Measurements from ENCODE around the gene OR4E1.

Gene OR4E1

GRCh38 chr14:21672116-21672515, 1.5 kb downstream of the OR4E1 start:
- Histone ChIP-seq H3K4me3 (ENCODE audit: low read length, poor library complexity, severe bottlenecking) (no peak overlapping the region), H4K20me1 (ENCODE audit: insufficient read depth, low read length, poor library complexity, severe bottlenecking) (no peaks in the 10 kb centered on the region), H3K27me3 (ENCODE audit: insufficient read depth, low read length, poor library complexity, severe bottlenecking) (no peaks in the 10 kb centered on the region), H3K36me3 (ENCODE audit: insufficient read depth, low read length) (no peaks in the 10 kb centered on the region), H3K9me2 (replicated peaks; ENCODE audit: low read depth, low read length) (no peaks in the 10 kb centered on the region), H3K4me1 (ENCODE audit: insufficient read depth, low read length, poor library complexity, severe bottlenecking) (no peaks in the 10 kb centered on the region), H3K4me2 (ENCODE audit: low read depth, low read length, poor library complexity, severe bottlenecking) (no peak overlapping the region), H3K79me2 (ENCODE audit: insufficient read depth, low read length) (no peaks in the 10 kb centered on the region), H3K9me3 (ENCODE audit: insufficient read depth, low read depth, low read length) (peaks cover 5% of the 10 kb centered on the region; the same call in 1 of the 2 replicates), H3F3A (ENCODE audit: low read depth) (no peaks in the 10 kb centered on the region), H3K9ac (ENCODE audit: low read depth, low read length, poor library complexity, severe bottlenecking) (no peak overlapping the region), H2AFZ (ENCODE audit: low read length) (no peak overlapping the region)
- TF ChIP-seq, protein P1, sequence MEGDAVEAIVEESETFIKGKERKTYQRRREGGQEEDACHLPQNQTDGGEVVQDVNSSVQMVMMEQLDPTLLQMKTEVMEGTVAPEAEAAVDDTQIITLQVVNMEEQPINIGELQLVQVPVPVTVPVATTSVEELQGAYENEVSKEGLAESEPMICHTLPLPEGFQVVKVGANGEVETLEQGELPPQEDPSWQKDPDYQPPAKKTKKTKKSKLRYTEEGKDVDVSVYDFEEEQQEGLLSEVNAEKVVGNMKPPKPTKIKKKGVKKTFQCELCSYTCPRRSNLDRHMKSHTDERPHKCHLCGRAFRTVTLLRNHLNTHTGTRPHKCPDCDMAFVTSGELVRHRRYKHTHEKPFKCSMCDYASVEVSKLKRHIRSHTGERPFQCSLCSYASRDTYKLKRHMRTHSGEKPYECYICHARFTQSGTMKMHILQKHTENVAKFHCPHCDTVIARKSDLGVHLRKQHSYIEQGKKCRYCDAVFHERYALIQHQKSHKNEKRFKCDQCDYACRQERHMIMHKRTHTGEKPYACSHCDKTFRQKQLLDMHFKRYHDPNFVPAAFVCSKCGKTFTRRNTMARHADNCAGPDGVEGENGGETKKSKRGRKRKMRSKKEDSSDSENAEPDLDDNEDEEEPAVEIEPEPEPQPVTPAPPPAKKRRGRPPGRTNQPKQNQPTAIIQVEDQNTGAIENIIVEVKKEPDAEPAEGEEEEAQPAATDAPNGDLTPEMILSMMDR (conservative IDR thresholded peaks at IDR 0.05; ENCODE audit: low read length) = no peak
- no peak for TF ChIP-seq EZH2phosphoT487 (IDR thresholded peaks at IDR 0.05; ENCODE audit: borderline replicate concordance)

- TF ChIP-seq EZH2phosphoT487 (IDR thresholded peaks at IDR 0.05; ENCODE audit: borderline replicate concordance) = no peak
- TF ChIP-seq, protein P1 (conservative IDR thresholded peaks at IDR 0.05; ENCODE audit: low read length) = no peak
- H3K79me2 ChIP-seq (ENCODE audit: insufficient read depth, low read length) = no peaks in the 10 kb centered on the region
Measured at GRCh38 chr14:21671371-21671770, 2.2 kb downstream of the OR4E1 start.

DNA sequence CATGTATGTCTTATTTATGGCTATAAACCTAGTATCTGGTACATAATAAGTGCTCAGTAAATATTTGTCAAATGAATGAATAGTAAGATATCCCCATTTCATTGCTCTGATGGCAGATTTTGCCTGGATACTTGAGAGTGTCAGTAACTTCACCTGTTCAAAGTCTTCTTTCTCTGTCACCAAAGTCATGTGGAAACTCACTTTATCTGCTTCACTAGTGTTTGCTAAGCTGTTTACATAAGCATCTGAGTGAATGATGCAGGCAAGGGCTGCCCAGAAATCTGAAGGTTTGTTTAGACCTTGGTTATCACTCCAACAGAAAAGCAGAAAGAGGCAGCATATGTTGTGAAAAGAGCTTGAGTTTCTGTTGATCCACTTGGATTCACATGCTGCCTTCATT, 4.3 kb downstream of the OR4E1 start:
- Histone ChIP-seq H3K9ac (ENCODE audit: low read depth, low read length, poor library complexity, severe bottlenecking) (no peak overlapping the region), H3K9me3 (ENCODE audit: insufficient read depth, low read depth, low read length) (no peaks in the 10 kb centered on the region), H3K27me3 (ENCODE audit: insufficient read depth, low read length, poor library complexity, severe bottlenecking) (no peaks in the 10 kb centered on the region), H3K79me2 (ENCODE audit: insufficient read depth, low read length) (no peaks in the 10 kb centered on the region), H2AFZ (ENCODE audit: low read length) (no peak overlapping the region), H3K4me3 (ENCODE audit: low read length, poor library complexity, severe bottlenecking) (no peak overlapping the region), H3K9me2 (replicated peaks; ENCODE audit: low read depth, low read length) (no peaks in the 10 kb centered on the region), H3K4me2 (ENCODE audit: low read depth, low read length, poor library complexity, severe bottlenecking) (no peak overlapping the region), H3F3A (ENCODE audit: low read depth) (no peaks in the 10 kb centered on the region), H4K20me1 (ENCODE audit: insufficient read depth, low read length, poor library complexity, severe bottlenecking) (no peaks in the 10 kb centered on the region), H3K36me3 (ENCODE audit: insufficient read depth, low read length) (no peaks in the 10 kb centered on the region), H3K4me1 (ENCODE audit: insufficient read depth, low read length, poor library complexity, severe bottlenecking) (no peaks in the 10 kb centered on the region)
- no peak for TF ChIP-seq EZH2phosphoT487 (IDR thresholded peaks at IDR 0.05; ENCODE audit: borderline replicate concordance)
- TF ChIP-seq, protein P1 (conservative IDR thresholded peaks at IDR 0.05; ENCODE audit: low read length) = no peak

More at GRCh38 chr14:21671371-21671770, 2.2 kb downstream of the OR4E1 start:
- no peaks in the 10 kb centered on the region for H3K27me3 ChIP-seq (ENCODE audit: insufficient read depth, low read length, poor library complexity, severe bottlenecking)
- H3K4me1 ChIP-seq (ENCODE audit: insufficient read depth, low read length, poor library complexity, severe bottlenecking) = no peaks in the 10 kb centered on the region
- H3K9me3 ChIP-seq (ENCODE audit: insufficient read depth, low read depth, low read length) = peaks cover 5% of the 10 kb centered on the region; the same call in 1 of the 2 replicates
- no peak overlapping the region for H3K4me2 ChIP-seq (ENCODE audit: low read depth, low read length, poor library complexity, severe bottlenecking)
- no peaks in the 10 kb centered on the region for H3K36me3 ChIP-seq (ENCODE audit: insufficient read depth, low read length)
- no peak overlapping the region for H2AFZ ChIP-seq (ENCODE audit: low read length)
- no peaks in the 10 kb centered on the region for H3F3A ChIP-seq (ENCODE audit: low read depth)
- no peak overlapping the region for H3K4me3 ChIP-seq (ENCODE audit: low read length, poor library complexity, severe bottlenecking)
- H3K9me2 ChIP-seq (replicated peaks; ENCODE audit: low read depth, low read length) = no peaks in the 10 kb centered on the region
- no peak overlapping the region for H3K9ac ChIP-seq (ENCODE audit: low read depth, low read length, poor library complexity, severe bottlenecking)
- H4K20me1 ChIP-seq (ENCODE audit: insufficient read depth, low read length, poor library complexity, severe bottlenecking) = no peaks in the 10 kb centered on the region
